Measurements from ENCODE around the gene ATP5F1A.
"Not testable (repeated sequence)": the region's sequence is repeated elsewhere in the genome, so short reads cannot be mapped to it uniquely, and the experiment has no call there.

Gene ATP5F1A

DNA sequence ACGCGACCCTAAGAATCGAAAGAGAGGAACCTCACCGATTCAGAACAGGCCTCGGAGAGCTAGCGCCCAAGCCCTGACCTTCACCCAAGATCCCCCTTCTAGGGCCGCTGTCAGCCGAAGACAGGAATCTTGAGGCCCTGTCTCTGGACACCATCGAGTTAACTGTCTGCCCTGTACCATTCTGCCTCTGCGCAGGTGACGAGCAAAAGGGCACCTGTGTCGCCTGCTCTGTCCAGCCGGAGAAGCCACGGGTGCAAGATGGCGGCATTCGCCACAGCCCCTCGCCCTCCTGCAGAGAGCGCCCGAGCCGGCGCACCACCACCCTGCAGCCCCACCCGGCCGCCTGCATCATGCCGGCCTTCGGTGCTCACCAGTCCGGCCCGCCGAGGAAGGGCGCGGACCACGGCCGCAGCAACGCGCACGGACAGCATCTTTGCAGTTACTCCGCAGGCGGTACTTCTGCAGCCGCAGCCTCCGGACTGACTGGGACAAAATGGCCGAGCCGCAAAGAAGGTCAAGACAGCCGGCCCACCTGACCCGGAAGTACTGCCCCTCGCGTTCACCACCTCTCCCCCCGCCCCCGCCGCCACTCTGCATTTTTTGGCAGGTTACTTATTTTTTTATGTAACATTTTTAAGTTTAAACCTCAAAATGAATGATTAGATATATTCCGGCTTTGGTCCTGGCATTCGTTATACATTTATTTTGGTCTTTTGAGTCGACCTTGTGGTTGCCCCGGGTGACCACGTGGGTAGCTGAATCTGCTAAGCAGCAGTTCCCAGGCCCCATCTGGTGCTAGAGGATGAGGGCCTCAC is at the start of gene ATP5F1A:
TSS of gene ATP5F1A (minus strand) at position 496 of the 815 bp plus-strand sequence. CDS start at position 431, 65 bp downstream.
- DNase-seq (ENCODE audit: low read depth in 2 of 2): peak; percentile 65 to 78

DNA sequence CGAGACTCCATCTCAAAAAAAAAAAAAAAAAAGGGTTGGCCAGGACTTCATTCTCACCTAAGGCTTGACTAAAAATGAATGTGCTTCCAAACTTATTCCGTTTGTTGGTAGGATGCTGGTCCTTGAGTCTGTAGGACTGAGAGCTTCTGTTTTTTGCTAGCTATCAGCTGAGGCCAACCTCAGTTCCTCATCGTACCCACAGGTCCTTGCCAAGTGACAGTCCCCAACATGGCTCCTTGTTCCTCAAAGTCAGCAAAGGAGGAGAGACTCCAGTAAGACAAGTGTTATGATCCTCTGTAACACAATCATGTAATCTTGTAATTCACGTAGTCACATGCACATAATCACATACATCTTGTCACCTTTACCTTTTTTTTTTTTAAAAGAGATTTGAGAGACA is 43.1 kb upstream of the ATP5F1A start:
- DNase-seq (ENCODE audit: low read depth in 2 of 2): no peak

DNA sequence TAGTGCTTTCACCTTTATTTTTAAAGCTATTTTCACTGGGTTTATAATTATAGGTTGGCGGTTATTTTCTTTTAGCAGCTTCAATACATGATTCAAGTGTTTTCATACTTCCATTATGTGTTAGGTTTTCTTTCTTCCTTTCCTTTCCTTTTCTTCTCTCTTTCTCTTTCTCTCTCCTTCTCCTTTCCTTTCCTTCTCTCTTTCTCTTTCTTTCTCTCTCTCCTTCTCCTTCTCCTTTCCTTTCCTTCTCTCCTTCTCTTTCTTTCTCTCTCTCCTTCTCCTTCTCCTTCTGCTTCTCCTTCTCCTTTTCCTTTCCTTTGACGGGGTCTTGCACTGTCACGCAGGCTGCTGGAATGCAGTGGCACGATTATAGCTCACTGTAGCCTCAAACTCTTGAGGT is 42.1 kb upstream of the ATP5F1A start:
- no peak for DNase-seq (ENCODE audit: low read depth in 2 of 2)

DNA sequence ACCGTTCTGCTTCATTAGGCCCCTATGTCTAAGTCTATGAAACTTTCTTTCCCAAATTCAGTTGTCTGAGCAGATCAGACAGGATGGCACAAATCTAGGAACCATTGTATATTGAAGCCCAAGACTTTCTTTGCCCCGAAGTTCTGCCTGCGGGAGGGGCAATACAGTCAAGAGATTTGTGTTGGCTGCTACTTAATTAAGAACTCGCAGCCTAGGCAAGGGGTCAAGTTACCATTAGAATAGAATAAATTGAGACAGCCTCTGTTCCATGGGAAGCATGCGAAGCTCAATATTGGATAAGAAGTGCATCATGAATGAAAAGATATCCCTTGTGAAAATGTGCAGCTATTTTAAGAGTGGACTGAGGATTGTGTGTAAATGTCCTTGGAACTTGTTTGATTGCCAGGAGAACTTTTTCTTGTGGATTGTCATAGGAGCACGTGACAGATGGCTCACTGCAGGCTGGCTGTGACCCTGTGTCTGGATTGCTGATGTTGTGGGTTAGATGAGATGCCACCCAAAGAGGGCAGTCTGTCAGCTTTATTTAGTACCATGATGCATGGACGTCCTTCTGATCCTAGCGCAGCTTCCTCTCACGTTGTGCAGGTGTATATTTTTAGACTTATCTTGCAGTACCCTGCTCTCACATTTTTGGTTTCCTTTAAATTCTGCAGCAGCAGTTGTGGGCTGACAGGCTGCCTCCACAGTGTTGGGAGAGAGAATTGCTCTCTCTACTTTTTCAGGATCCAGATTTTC is 37.0 kb upstream of the ATP5F1A start:
- no peak for DNase-seq (ENCODE audit: low read depth in 2 of 2)

DNA sequence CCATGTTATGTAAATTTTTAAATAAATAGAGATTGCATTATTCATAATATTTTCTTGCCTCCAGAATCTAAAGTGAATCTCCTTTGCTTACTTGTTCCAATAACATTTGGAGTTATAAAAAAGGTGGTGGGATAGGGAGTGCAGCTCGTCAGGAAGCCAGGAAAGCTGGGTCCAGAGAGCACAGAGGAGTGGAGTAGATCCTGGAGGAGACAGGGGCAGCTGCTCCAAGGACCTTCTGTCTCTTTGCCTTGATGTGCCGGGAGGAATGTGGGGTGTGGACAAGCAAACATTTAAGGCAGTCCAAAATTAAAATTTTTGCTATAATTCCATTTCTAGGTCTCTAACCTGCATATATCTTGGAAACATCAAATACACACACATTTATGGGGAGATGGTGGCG is 35.4 kb upstream of the ATP5F1A start:
- no peak for DNase-seq (ENCODE audit: low read depth in 2 of 2)

DNA sequence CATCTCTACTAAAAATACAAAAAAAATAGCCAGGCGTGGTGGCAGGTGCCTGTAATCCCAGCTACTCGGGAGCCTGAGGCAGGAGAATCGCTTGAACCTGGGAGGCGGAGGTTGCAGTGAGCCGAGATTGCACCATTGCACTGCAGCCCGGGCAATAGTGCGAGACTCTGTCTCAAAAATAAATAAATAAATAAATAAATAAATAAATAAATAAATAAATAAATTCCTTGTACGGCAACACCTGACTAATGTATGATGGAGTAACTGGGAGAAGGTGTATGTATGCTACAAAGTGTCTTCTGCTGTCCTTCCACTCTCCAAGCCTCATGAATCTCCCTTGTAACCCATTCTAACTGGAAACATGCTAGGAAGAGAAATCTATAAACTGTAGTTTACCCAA is 32.5 kb upstream of the ATP5F1A start:
- not testable (repeated sequence) for DNase-seq (ENCODE audit: low read depth in 2 of 2)

DNA sequence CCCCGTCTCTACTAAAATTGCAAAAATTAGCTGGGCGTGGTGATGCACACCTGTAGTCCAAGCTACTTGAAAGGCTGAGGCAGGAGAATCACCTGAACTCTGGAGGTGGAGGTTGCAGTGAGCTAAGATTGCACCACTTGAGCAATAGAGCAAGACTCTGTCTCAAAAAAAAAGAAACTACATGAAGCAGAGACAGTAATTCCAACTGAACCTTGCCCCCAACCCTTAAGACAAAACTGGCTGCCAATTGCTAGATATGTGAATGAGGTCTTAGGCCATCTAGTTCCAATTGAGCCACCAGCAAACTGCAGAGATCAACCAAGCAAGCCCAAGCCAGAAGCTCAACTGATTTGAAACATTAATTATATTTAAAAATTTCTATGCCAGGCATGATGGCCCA is 32.0 kb upstream of the ATP5F1A start:
- no peak for DNase-seq (ENCODE audit: low read depth in 2 of 2)

DNA sequence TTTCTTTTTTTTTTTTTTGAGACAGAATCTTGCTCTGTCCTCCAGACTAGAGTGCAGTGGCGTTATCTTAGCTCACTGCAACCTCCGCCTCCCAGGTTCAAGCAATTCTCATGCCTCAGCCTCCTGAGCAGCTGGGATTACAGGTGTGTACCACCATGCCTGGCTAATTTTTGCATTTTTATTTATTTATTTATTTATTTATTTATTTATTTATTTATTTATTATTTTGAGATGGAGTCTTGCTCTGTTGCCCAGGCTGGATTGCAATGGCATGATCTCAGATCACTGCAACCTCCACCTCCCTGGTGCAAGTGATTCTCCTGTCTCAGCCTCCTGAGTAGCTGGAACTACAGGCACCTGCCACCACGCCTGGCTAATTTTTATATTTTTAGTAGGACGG is 28.5 kb upstream of the ATP5F1A start:
- not testable (repeated sequence) for DNase-seq (ENCODE audit: low read depth in 2 of 2)

DNA sequence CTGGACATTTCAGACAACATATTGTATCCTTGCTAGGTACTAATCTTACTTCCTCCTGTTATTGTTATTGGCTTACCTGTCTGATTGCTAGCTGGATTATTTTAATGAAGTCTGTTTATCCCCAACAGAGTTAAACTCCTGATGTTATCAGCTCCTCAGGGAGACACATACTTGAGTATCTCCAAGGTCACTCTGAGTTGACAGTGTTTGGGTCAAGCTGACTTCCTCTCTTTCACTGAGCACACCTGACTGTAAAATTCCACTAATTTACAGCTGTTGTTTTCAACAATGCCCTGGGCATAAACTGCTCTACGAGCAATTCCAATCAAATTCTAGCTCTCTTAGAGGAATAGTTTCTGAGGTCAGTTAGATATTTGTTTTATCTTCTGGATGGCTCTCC is 15.7 kb upstream of the ATP5F1A start:
- DNase-seq (ENCODE audit: low read depth in 2 of 2): no peak

DNA sequence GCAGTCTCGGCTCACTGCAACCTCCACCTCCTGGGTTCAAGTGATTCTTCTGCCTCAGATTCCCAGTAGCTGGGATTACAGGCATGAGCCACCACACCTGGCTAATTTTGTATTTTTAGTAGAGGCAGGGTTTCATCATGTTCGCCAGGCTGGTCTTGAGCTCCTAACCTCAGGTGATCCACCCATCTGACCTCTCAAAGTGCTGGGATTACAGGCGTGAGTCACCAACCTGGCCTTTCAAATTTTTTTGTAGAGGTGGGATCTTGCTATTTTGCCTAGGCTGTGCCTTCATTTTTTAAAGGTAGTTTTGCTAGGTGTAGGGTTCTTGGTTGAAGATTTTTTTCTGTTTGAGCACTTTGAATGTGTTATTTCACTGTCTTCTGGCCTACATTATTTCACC is 12.3 kb upstream of the ATP5F1A start:
- DNase-seq (ENCODE audit: low read depth in 2 of 2): no peak

DNA sequence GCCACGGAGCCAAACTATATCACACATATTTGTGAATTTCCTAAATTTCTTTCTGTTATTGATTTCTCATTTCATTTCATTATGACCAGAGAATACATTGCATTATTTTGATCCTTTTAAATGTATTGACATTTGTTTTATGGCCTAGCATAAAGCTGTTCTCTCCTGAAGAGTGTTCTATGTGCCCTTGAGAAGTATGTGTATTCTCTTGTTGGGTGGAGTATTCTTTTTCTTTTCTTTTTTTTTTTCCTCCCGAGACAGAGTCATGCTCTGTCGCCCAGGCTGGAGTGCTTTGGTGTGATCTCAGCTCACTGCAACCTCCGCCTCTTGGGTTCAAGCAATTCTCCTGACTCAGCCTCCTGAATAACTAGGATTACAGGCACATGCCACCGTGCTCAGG is 11.3 kb upstream of the ATP5F1A start:
- DNase-seq (ENCODE audit: low read depth in 2 of 2): no peak

DNA sequence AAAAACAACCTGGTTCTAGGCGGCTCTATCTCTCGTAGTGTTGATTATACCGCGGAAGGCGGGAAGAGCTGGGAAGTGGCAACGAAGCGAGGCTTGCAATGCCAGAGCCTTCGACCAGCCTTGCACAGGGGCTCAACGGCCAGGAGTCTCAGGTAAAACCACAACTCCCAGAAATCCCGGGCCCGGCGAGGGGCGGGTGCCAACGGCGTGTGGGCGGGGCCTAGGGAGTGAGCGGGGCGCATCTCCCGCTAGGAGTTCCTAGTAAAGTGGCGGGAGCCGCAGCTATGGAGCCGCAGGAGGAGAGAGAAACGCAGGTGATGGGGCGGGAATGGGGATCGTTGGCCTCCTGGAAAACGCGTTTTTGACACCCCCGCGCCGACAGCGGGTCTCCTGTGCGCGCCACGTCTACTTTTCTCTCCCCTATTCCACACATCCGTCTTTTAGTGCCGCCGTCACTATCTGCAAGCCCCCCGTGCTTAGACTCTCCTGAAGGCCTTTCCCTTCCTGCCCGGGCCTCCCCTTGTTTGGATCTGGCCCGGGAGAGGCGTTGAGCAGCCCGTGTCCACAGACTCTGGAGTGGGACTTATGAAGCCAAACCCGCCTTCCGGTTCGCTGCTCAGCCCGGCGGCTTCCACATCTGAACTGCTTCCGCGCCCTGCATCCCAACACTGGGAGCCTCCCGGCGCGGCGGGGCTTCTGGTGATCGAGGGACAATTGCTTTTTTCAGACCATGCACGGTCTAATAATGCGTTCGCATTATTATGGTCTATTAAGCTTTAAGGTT is 6.2 kb upstream of the ATP5F1A start, which contains the start of gene HAUS1:
TSS of gene HAUS1 (plus strand) at position 258 of the 784 bp plus-strand sequence. CDS start at position 285, 27 bp downstream.
- peak; percentile 79 to 84 for DNase-seq (ENCODE audit: low read depth in 2 of 2)

DNA sequence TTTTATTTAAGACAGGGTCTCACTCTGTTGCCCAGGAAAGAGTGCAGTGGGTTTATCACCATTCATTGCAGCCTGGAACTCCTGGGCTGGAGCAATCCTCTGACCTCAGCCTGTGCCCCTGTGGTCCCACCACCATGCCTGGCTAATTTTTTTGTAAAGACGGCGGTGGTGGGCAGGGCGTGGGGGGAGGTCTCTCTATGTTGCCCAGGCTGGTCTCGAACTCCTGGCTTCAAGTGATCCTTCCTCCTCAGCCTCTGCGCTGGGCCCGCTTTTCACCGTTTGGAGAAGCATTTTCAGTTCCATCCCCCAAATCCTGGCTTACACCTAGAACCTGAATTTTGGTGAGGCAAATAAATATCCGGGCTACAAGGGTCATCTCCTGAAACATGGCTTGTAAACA is 1.4 kb upstream of the ATP5F1A start:
- DNase-seq (ENCODE audit: low read depth in 2 of 2): no peak

DNA sequence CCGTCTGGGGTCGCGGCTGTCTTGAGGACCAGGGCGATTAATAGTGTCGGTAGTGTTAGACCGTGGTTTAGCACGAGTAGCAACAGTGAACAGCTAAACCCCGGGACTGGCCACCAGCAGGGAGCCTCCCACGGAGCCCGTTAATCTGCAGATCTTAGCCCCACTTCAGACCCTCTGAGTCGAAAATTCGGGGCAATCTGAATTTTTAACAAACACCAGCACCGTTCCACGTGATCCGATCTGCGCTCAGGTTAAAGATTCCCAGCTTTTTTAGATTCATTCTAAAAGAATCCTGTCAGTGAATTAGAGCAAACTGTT is 479 bp upstream of the ATP5F1A start:
- DNase-seq (ENCODE audit: low read depth in 2 of 2): no peak

DNA sequence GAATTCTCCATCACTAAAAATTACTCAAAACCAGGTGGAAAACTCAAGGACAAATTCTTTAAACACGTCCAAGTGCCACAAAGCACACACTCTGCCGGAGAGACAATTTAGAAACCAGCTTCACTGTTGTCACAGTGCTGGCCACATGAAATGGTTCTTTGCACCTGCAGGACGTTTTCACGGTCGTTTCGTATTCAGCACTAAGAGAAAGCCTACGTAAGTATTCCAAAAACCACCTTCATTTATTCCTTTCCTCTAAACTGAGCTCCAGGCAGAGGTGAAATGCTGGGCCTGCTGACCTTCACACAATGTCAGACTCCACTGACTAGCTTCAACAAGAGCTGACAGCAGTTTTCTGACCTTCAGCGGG is 680 bp downstream of the ATP5F1A start:
- no peak for DNase-seq (ENCODE audit: low read depth in 2 of 2)

DNA sequence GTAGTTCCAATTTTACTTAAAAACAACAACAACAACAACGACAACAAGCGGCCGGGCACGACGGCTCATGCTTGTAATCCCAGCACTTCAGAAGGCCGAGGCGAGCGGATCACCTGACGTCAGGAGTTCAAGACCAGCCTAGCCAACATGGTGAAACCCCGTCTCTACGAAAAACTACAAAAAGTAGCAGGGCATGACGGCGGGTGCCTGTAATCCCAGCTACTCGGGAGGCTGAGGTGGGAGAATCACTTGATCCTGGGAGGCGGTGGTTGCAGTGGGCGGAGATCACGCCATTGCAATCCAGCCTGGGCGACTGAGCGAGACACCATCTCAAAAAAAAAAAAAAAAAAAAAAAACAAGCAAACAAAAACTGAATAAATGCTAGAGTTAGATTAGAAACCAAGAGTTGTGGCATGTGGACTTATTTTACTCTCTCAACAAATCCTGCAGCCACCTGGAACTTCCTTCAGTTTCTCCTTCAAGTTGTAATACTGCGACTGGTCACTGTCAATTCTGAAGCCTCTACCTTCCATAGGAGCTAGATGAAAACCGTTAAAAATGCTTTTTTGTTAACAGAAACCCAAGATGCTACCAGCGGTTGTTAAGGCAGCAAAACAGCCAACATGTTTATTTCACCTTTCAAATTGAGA is 1.3 kb downstream of the ATP5F1A start:
- DNase-seq (ENCODE audit: low read depth in 2 of 2): no peak

DNA sequence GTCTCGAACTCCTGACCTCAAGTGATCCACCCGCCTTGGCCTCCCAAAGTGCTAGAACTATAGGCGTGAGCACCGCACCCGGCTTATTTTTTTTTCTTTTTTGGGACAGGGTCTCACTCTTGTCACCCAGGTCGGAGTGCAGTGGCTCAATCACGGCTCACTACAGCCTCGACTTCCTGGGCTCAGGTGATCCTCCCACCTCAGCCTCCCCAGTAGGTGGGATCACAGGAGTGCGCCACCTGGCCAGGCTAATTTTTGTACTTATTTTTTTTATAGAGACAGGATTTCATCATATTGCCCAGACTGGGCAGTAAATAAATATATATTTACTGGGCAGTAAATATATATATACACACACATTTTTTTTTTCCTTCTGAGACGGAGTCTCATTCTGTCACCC is 2.6 kb downstream of the ATP5F1A start:
- no peak for DNase-seq (ENCODE audit: low read depth in 2 of 2)

DNA sequence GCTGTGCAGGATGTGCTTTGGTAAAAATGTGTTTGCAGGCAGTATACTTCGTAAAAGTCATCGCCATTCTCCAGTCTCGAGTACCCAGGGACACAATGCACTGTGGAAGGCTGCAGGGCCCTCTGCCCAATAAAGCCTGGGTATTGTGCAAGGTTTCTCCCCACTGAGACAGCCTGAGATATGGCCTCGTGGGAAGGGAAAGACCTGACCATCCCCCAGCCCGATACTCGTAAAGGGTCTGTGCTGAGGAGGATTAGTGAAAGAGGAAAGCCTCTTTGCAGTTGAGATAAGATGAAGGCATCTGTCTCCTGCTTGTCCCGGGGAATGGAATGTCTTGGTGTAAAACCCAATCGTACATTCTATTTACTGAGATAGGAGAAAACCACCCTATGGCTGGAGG is 9.6 kb downstream of the ATP5F1A start:
- not testable (repeated sequence) for DNase-seq (ENCODE audit: low read depth in 2 of 2)

DNA sequence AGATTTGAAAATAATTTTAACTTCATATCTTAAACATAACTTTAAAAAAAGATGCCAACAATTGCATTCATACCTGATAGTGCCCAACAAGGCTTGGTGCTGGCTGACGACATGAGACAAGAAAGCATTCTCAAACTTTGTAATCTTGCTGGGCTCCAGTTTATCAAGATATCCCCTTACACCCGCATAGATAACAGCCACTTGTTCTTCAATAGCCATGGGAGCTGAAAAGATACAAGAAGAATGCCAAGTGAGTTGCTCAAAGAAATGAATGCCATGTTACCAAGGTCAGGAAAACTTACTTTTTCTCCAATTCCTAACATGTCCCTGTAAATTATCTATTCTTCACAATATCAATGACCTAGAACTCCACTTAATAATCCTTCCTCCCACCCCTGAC is 13.7 kb downstream of the ATP5F1A start:
- DNase-seq (ENCODE audit: low read depth in 2 of 2): no peak

DNA sequence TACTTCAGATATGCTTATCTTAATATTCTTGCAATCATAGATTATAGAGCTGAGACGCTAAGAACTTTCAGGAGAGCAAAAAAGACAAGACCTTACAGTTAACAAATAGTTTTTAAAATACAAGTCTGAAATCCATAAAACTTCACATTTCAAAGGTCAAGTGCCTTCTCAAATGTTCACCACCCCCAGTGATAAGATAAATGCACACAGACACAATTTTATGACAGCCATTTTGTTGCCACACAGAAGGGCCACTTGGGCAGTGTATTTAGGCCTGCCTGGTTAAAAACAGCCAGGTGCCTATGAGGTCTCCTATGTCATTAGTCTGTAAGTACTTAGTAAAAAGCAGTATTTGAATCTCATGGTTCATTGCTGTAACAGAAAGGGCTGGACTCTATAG is 17.9 kb downstream of the ATP5F1A start:
- DNase-seq (ENCODE audit: low read depth in 2 of 2): no peak

DNA sequence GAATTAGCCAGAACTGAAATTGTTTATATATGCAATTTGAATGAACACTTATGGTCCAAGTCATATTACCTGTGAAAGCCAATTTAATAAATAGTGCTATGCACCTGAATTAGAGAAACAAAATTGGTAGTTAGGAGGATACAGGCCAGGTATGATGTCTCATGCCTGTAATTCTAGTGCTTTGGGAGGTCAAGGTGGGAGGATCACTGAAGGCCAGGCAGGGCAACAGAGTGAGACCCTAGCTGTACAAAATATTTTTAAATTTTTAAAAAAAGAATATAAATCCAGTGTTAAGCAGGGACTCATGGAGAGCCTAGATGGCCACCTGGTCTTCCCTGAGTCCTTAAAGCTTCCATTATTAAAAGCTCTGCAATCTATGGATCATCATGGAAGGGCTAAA is 18.8 kb downstream of the ATP5F1A start:
- no peak for DNase-seq (ENCODE audit: low read depth in 2 of 2)

Measured in stimulated activated CD8-positive, alpha-beta memory T cell treated with anti-CD3 and anti-CD28 coated beads, Interleukin-2, amount 100 ng/mL, for 48 hours (primary cell).